Activated CD8-positive, alpha-beta memory T cell treated with anti-CD3 and anti-CD28 coated beads, Interleukin-2, amount 50 U/mL, for 24 hours (primary cell): ENCODE results near the gene FAM199X.
"Not testable (repeated sequence)": the region's sequence is repeated elsewhere in the genome, so short reads cannot be mapped to it uniquely, and the experiment has no call there.

Source experiments
- DNase-seq: peaks from one replicate; pipeline ENCODE4 v3.0.0-alpha.2; 2020; ENCODE audit errors: extremely low read depth

FAM199X gene

DNA sequence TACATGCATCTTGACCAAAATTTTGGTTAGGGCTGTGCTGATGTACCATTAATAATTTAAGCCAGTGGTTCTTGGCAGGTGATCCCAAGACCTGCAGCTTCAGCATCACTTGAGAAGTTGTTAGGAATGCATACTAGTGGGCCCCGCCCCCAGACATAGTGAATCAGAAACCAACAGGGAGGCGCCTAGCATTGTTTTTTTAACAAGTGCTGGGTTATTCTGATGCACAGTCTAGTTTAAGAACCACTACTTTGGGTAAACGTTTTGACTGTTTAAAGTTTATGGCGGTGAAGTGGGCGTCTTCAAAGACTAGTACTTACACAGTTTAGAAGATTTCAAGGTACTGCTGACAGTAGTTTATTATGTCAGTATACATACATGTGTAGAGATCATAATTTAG is 23.6 kb downstream of the FAM199X start:
- no peak for DNase-seq

DNA sequence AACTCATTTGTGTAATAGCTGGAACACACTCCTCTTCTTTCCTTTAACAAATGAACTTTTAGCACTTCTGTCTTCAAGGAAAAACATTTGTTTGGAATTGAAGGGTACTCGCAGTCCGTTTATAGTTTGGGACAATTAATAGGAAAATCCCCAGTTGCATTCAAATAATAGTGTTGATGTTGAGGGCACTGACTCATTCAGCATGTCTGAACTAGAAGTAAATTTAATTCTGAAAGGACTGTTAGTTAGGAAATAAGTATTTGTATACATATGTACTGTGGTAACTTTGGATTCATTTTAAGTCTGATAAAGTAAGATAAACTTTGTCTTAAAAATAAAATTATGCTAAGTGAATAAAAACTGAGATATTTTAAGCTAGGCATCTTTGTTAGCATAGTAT is 27.2 kb downstream of the FAM199X start:
- DNase-seq = no peak

DNA sequence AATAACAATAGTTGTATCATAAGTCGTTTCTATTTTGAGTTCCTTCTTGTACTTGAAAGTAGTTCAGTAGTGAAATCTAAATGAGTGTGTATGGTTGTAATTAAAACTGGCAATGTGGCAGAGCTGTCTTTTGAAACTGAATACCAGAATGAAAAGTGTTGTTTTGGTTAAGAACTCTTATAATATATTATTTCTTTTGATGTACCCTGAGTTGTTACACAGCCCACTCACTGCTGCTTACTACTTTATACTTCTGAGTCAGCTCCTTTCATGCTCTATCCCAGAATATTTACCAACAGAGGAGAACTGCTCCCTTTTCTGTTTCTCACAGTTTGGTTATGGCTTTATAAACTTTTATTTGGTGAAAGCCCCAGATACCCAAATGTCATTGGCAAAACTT is 28.8 kb downstream of the FAM199X start:
- no peak for DNase-seq

DNA sequence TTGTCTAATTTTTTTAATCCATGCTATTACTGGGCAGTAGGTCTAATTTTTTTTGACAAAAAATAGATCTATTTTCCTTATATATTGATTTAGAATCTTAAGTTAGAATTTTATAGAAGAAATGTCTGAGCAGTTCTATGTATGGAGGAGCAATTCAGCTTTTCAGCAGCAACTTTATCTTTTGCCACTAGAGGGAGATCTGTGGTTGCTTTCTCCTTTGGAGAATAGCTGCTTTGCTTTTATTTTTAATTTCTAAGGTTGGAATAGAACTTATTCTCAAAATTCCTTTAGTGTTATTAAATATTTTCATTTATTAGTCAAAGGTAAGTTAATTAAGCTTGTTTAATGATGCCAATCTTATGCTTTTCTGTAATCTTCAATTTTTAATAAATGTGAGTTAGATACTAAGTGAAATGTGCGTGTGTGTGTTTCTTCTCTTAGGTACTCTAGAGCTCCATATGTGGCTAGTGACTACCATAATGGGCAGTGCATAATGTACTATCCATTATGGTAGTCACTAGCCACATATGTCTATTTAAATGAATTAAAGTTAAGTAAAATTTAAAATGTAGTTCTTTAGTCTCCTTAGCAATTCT is 29.3 kb downstream of the FAM199X start:
- DNase-seq = no peak

- DNase-seq = no peak
Observed at GRCh38 chrX:104205548-104205947, 39.3 kb downstream of the FAM199X start.

DNA sequence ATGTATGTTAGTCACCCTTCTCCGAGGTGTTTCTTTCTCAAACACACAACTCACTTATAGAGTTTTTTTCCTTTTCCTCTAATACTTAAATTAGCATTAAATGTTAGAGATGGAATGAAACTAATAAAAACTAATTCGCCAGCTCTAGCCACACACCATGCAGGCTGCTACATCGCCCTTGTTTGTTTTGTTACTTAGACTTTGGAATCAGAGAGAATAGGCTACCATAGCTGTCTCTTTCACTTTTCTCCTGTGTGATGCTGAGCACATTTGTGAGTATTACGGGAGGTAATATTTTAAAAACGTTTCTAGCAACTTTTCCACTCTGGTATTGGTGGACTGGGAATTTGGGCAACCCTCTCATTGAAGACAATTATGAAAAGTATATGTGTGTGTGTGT is 44.9 kb downstream of the FAM199X start:
- DNase-seq = no peak

GRCh38 chrX:104230060-104230459 is 63.8 kb downstream of the FAM199X start:
- not testable (repeated sequence) for DNase-seq
